ENCODE results near the gene IQSEC1.
A peak's percentile ranks its signal among the peaks of the same experiment; 100 is the strongest.

The IQSEC1 gene

GRCh38 chr3:13091898-13092611, 18.8 kb upstream of the IQSEC1 start:
- peak; percentile 84 for DNase-seq (ENCODE audit: low read depth)
- TF ChIP-seq CTCF (conservative IDR thresholded peaks at IDR 0.05; ENCODE audit: low read depth, low read length), result peak; percentile 93
- no peak overlapping the region for H3K4me3 ChIP-seq (ENCODE audit: low read depth, low read length)

GRCh38 chr3:13088028-13089006, 15.1 kb upstream of the IQSEC1 start:
- no peak for TF ChIP-seq CTCF (conservative IDR thresholded peaks at IDR 0.05; ENCODE audit: low read depth, low read length)
- DNase-seq (ENCODE audit: low read depth), result no peak
- no peak overlapping the region for H3K4me3 ChIP-seq (ENCODE audit: low read depth, low read length)

GRCh38 chr3:13087320-13087990, 14.2 kb upstream of the IQSEC1 start:
- H3K4me3 ChIP-seq (ENCODE audit: low read depth, low read length), result no peak overlapping the region
- no peak for TF ChIP-seq CTCF (conservative IDR thresholded peaks at IDR 0.05; ENCODE audit: low read depth, low read length)
- DNase-seq (ENCODE audit: low read depth), result no peak

GRCh38 chr3:13086531-13086981, 13.3 kb upstream of the IQSEC1 start:
- H3K4me3 ChIP-seq (ENCODE audit: low read depth, low read length), result no peak overlapping the region
- no peak for TF ChIP-seq CTCF (conservative IDR thresholded peaks at IDR 0.05; ENCODE audit: low read depth, low read length)
- no peak for DNase-seq (ENCODE audit: low read depth)

- no peak for DNase-seq (ENCODE audit: low read depth)
- no peak overlapping the region for H3K4me3 ChIP-seq (ENCODE audit: low read depth, low read length)
These were observed 12.6 kb upstream of the IQSEC1 start for GRCh38 chr3:13085846-13086179.

More at GRCh38 chr3:13085846-13086179, 12.6 kb upstream of the IQSEC1 start:
- TF ChIP-seq CTCF (conservative IDR thresholded peaks at IDR 0.05; ENCODE audit: low read depth, low read length), result no peak
